H1 (cell line): ENCODE data around the gene MAP4K4. TPM values are rescaled to one million over a fixed set of nuclear protein-coding genes. Genes with fewer than 3 reads are reported as not detected.

ENCODE experiments used
- CTBP2 ChIP-seq: IDR thresholded peaks from 2 replicates; pipeline ENCODE4 v1.7.0; 2011; ENCODE audit warnings: borderline replicate concordance, mild to moderate bottlenecking, moderate library complexity, mixed read lengths, low read length; ENCODE audit not compliant: insufficient read depth, insufficient read length
- polyA plus RNA-seq, 7 experiments: library from polyadenylated mRNA; depleted of rRNA in 3 of 7; stranded (reverse) in 5 of 7; unstranded in 2 of 7; fragments of >200 nt in 5 of 7; fragments of 200-250 nt in 2 of 7; gene quantifications; 1 replicate in 5 of 7; 2 replicates in 1 of 7; 4 replicates in 1 of 7; pipeline versions ENCODE4 v1.2.1 to v1.2.3, GENCODE V29; 2011 to 2013; ENCODE audit warnings: missing spikeins in 2 of 7, mixed read lengths in 2 of 7
- total RNA-seq: library from RNA; stranded (reverse); fragmentation: NEBNext Ultra II Directional; extraction: Animal tissue kit (Norgen Biotek cat#: 25700); gene quantifications from 2 replicates; pipeline ENCODE4 v1.2.1, GENCODE V29; 2021

The MAP4K4 gene
- total and polyA plus RNA-seq, 2 of the 8 experiments (the other 6 are each of a cell fraction or from before 2014, with no cell fraction given) = 53.2 to 138 TPM

GRCh38 chr2:101831351-101831865 lies 133.9 kb downstream of the MAP4K4 start (continued):
- TF ChIP-seq CTBP2 = no peak
- TF ChIP-seq, all 59 proteins: peak for 3
